Duodenal mucosa (tissue), 2 donors: Measurements from ENCODE around the gene SNX25.

Source experiments
- H3K27ac ChIP-seq: one replicate; pipeline ENCODE4 v1.7.0; 2013; ENCODE audit warnings: low read depth, low read length
- H3K27me3 ChIP-seq, 2 donors: one replicate each; pipeline ENCODE4 v1.7.0; 2013; ENCODE audit warnings: low read length in 2 of 2, control low read depth in 1 of 2; ENCODE audit not compliant: insufficient read depth in 2 of 2, control insufficient read depth in 1 of 2
- H3K36me3 ChIP-seq, 2 donors: one replicate each; pipeline ENCODE4 v1.7.0; 2013; ENCODE audit warnings: low read length in 2 of 2, control low read depth in 1 of 2; ENCODE audit not compliant: insufficient read depth in 2 of 2, control insufficient read depth in 1 of 2
- H3K4me1 ChIP-seq, 2 donors: one replicate each; pipeline ENCODE4 v1.7.0; 2013; ENCODE audit warnings: low read length in 2 of 2, control low read depth in 1 of 2; ENCODE audit not compliant: insufficient read depth in 2 of 2, control insufficient read depth in 1 of 2
- H3K4me3 ChIP-seq, 2 donors: one replicate each; pipeline ENCODE4 v1.7.0; 2013; ENCODE audit warnings: low read length in 2 of 2, low read depth in 1 of 2
- H3K9ac ChIP-seq, 2 donors: one replicate each; pipeline ENCODE4 v1.7.0; 2013; ENCODE audit warnings: low read length in 2 of 2, low read depth in 1 of 2
- H3K9me3 ChIP-seq, 2 donors: one replicate each; pipeline ENCODE4 v1.7.0; 2013; ENCODE audit warnings: low read length in 2 of 2, control low read depth in 1 of 2; ENCODE audit not compliant: control insufficient read depth in 1 of 2

Gene SNX25

DNA sequence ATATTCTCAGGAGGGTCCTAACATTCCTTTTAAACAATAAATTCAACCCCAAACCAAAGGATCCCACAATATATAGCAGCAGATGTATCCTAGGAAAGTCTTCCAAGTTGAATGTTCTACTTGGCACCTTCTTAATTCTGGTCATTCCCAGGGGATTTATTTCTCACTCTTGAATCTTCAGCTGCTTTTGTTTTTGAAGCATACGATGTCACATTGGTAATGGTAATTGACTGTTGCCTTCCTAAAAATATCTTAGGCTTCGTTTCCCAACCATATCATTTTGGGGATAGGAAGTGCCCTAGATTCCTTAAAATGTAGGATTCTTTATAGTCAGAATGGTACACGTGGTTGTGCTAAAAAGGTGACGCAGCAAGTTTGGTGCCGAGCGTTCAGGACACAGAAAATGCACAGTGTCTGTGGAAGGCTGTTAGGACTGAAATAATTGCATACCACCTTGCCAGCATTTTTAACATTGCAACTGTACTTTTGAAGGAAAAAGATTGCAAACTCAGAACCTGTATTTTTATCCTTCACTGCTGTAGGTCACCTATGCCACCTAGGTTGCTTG lies 8.1 kb downstream of the SNX25 start:
- Histone ChIP-seq H3K4me1 (no peaks in the 10 kb centered on the region), H3K27me3 (no peaks in the 10 kb centered on the region), H3K4me3 (no peak overlapping the region), H3K9me3 (no peaks in the 10 kb centered on the region), H3K27ac (no peak overlapping the region), H3K9ac (no peak overlapping the region), H3K36me3 (no peaks in the 10 kb centered on the region)

GRCh38 chr4:185218312-185218711 lies 8.9 kb downstream of the SNX25 start:
- no peak overlapping the region for H3K9ac ChIP-seq
- no peaks in the 10 kb centered on the region for H3K4me1 ChIP-seq
- no peak overlapping the region for H3K27ac ChIP-seq
- H3K36me3 ChIP-seq, result no peaks in the 10 kb centered on the region
- no peak overlapping the region for H3K4me3 ChIP-seq
- H3K27me3 ChIP-seq, result no peaks in the 10 kb centered on the region
- no peaks in the 10 kb centered on the region for H3K9me3 ChIP-seq

- Histone ChIP-seq H3K36me3 (no peaks in the 10 kb centered on the region), H3K27ac (no peak overlapping the region)
These were observed 10.3 kb downstream of the SNX25 start for GRCh38 chr4:185219551-185220344.

DNA sequence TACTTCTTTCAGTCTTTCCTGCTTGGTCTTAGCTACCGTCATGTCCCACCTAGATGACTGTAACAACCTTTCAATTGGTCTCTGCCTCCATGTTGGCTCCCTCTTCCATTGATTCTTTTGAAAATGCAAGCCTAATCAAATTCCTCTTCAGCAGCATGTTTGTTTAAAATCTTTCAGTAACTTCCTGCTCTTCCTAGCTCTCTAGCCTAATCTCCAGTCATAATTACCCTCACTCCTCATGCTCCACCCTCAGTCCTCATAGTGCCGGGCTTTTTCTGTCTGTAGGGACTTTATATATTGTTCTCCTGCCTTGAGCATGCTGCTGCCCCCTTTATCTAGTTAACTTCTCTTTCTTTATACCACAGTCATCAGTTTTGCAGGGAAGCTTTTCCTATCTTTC lies 12.1 kb downstream of the SNX25 start:
- Histone ChIP-seq H3K27me3 (no peaks in the 10 kb centered on the region), H3K4me3 (no peak overlapping the region), H3K4me1 (no peaks in the 10 kb centered on the region), H3K9ac (no peak overlapping the region), H3K36me3 (no peaks in the 10 kb centered on the region), H3K27ac (no peak overlapping the region), H3K9me3 (no peaks in the 10 kb centered on the region)

More at GRCh38 chr4:185219551-185220344, 10.3 kb downstream of the SNX25 start:
- no peaks in the 10 kb centered on the region for H3K4me1 ChIP-seq
- H3K9me3 ChIP-seq, result no peaks in the 10 kb centered on the region
- H3K4me3 ChIP-seq, result no peak overlapping the region
- no peak overlapping the region for H3K9ac ChIP-seq
- H3K27me3 ChIP-seq, result no peaks in the 10 kb centered on the region

DNA sequence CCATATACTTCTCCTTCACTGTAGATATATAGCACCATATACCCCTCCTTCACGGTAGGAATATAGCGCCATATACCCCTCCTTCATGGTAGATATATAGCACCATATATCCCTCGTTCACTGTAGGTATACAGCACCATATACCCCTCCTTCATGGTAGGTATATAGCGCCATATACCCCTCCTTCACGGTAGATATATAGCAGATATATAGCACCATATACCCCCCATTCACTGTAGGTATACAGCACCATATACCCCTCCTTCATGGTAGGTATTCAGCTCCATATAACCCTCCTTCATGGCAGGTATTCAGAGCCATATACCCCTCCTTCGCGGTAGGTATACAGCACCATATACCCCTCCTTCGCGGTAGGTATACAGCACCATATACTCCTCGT lies 12.5 kb downstream of the SNX25 start:
- Histone ChIP-seq H3K9ac (no peak overlapping the region), H3K4me3 (no peak overlapping the region), H3K4me1 (no peaks in the 10 kb centered on the region), H3K9me3 (no peaks in the 10 kb centered on the region), H3K27ac (no peak overlapping the region), H3K36me3 (no peaks in the 10 kb centered on the region), H3K27me3 (no peaks in the 10 kb centered on the region)

GRCh38 chr4:185222598-185222997 lies 13.2 kb downstream of the SNX25 start:
- Histone ChIP-seq H3K27ac (no peak overlapping the region), H3K36me3 (no peaks in the 10 kb centered on the region), H3K9ac (no peak overlapping the region), H3K4me3 (no peak overlapping the region), H3K4me1 (no peaks in the 10 kb centered on the region), H3K27me3 (no peaks in the 10 kb centered on the region), H3K9me3 (no peaks in the 10 kb centered on the region)

GRCh38 chr4:185224597-185224996 lies 15.2 kb downstream of the SNX25 start:
- Histone ChIP-seq H3K4me3 (no peak overlapping the region), H3K27ac (no peak overlapping the region), H3K9ac (no peak overlapping the region), H3K27me3 (no peaks in the 10 kb centered on the region), H3K36me3 (no peaks in the 10 kb centered on the region), H3K9me3 (no peaks in the 10 kb centered on the region), H3K4me1 (no peaks in the 10 kb centered on the region)

DNA sequence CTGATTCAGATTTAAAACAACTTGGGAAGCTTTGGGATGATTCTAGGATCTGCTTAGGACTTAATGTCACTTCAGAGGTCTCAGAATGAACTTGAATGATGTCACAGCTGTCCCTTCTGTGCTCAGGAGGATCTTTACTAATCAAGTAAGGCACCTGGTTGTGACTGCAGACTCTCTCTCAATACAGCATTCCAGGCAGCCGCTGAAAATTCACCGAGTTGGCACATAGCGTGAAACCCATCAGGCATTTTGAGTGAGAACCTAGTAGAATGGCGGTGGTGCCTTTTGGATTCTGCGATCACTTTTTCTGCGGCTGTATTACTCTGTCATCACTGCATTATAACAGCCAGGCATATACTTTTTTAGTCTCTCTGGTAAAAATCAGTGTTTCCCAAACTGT lies 16.5 kb downstream of the SNX25 start:
- H3K4me1 ChIP-seq, result no peaks in the 10 kb centered on the region

DNA sequence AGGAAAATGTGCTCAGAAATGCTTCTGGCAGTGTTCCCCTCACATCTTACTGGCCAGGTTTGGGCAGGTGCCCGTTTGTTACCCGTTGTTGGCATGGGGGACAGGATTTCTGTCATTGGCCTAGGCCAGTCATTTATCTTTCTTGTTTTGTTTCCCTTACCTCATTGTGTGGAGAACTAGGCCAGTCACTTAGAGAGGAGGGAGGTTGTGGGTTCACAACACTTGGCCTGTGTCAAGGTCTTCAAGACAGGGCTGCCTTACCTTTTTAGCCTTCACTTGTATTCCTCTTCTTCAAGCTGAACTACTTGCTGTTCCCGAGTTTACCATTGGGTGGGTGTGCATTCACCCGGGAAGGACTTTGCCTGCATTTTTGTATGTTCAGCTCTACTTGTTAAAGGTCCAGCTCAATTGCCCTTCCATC lies 17.7 kb downstream of the SNX25 start:
- Histone ChIP-seq H3K27me3 (no peaks in the 10 kb centered on the region), H3K9me3 (no peaks in the 10 kb centered on the region), H3K4me3 (no peak overlapping the region), H3K4me1 (peaks cover 2 to 4% of the 10 kb centered on the region in 2 donors), H3K36me3 (no peaks in the 10 kb centered on the region), H3K9ac (no peak overlapping the region), H3K27ac (no peak overlapping the region)

More for the DNA sequence above, 16.5 kb downstream of the SNX25 start:
- no peaks in the 10 kb centered on the region for H3K27me3 ChIP-seq
- no peak overlapping the region for H3K4me3 ChIP-seq
- no peak overlapping the region for H3K27ac ChIP-seq
- H3K9me3 ChIP-seq, result no peaks in the 10 kb centered on the region
- no peaks in the 10 kb centered on the region for H3K36me3 ChIP-seq
- no peak overlapping the region for H3K9ac ChIP-seq

DNA sequence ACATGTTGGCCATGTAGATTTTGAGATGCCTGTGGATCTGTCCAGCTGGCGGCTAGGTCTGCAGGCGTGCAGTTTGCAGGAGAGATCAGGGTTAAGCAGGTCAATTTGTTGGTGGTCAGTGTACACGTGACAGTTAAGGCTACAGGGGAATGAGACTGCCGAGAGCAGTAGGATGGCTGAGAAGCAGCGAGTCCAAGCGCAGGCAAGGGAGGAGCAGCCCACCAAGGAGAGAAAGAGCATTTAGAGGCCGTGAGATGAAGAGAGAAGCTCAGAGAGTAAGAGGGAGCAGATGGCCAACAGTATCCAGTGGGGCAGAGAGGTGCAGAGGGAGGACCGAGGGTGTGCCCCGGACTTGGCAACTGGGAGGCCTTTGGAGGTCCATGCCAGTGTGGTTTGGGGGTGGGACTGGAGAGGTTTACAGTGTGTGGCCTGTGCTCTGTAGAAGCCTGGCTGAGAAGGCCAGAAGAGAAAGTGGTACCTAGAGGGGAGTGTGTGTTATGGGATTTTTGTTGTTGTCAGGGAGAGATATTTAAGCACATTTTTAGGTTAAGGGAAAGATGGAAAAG lies 18.4 kb downstream of the SNX25 start:
- Histone ChIP-seq H3K9me3 (no peaks in the 10 kb centered on the region), H3K27me3 (no peaks in the 10 kb centered on the region), H3K4me3 (no peak overlapping the region), H3K9ac (no peak overlapping the region), H3K4me1 (peaks cover 5 to 7% of the 10 kb centered on the region in 2 donors), H3K36me3 (no peaks in the 10 kb centered on the region), H3K27ac (no peak overlapping the region)
